ENCODE data around the gene PCDHA4.
"Not testable (repeated sequence)": the region's sequence is repeated elsewhere in the genome, so short reads cannot be mapped to it uniquely, and the experiment has no call there.

Gene PCDHA4

DNA sequence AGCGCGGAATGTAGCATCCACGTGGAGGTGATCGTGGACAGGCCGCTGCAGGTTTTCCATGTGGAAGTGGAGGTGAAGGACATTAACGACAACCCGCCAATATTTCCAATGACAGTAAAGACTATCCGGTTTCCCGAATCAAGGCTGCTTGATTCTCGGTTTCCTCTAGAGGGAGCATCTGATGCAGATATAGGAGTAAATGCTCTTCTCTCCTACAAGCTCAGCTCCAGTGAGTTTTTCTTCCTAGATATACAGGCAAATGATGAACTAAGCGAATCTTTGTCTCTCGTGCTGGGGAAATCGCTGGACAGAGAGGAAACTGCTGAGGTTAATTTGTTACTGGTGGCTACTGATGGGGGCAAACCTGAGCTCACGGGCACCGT, 11.6 kb upstream of the PCDHA4 start:
- no peaks in the 10 kb centered on the region for H3K36me3 ChIP-seq (ENCODE audit: control insufficient read depth in 2 of 2, insufficient read depth in 2 of 2, low read length in 2 of 2)

DNA sequence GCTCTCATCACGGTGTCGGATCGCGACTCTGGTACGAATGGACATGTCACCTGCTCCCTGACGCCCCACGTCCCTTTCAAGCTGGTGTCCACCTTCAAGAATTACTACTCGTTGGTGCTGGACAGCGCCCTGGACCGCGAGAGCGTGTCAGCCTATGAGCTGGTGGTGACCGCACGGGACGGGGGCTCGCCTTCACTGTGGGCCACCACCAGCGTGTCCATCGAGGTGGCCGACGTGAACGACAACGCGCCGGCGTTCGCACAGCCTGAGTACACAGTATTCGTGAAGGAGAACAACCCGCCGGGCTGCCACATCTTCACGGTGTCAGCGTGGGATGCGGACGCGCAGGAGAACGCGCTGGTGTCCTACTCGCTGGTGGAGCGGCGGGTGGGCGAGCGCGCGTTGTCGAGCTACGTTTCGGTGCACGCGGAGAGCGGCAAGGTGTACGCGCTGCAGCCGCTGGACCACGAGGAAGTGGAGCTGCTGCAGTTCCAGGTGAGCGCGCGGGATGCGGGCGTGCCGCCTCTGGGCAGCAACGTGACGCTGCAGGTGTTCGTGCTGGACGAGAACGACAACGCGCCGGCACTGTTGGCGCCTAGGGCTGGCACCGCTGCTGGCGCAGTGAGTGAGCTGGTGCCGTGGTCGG, 10.7 kb upstream of the PCDHA4 start:
- not testable (repeated sequence) for H3K4me3 ChIP-seq (ENCODE audit: low read length in 2 of 2); H3K36me3 ChIP-seq (ENCODE audit: control insufficient read depth in 2 of 2, insufficient read depth in 2 of 2, low read length in 2 of 2); H3K9ac ChIP-seq (ENCODE audit: low read length in 2 of 2); H3K4me1 ChIP-seq (ENCODE audit: control insufficient read depth, insufficient read depth, low read length); H3K27ac ChIP-seq (ENCODE audit: low read length)
- Histone ChIP-seq H3K27me3 (ENCODE audit: control insufficient read depth in 1 of 2, insufficient read depth in 2 of 2, low read length in 2 of 2) (peaks cover 3 to 25% of the 10 kb centered on the region in 2 donors), H3K9me3 (ENCODE audit: control insufficient read depth in 2 of 2, low read length in 2 of 2) (peaks cover 10 to 19% of the 10 kb centered on the region in 2 donors)

More for the DNA sequence above, 11.6 kb upstream of the PCDHA4 start:
- H3K9me3 ChIP-seq (ENCODE audit: control insufficient read depth in 2 of 2, low read length in 2 of 2): peaks cover 14 to 19% of the 10 kb centered on the region in 2 donors
- H3K4me1 ChIP-seq (ENCODE audit: control insufficient read depth, insufficient read depth, low read length): no peaks in the 10 kb centered on the region
- H3K27me3 ChIP-seq (ENCODE audit: control insufficient read depth in 1 of 2, insufficient read depth in 2 of 2, low read length in 2 of 2): peaks cover 3 to 25% of the 10 kb centered on the region in 2 donors
- H3K27ac ChIP-seq (ENCODE audit: low read length): no peak overlapping the region
- H3K9ac ChIP-seq (ENCODE audit: low read length in 2 of 2): no peak overlapping the region
- no peak overlapping the region for H3K4me3 ChIP-seq (ENCODE audit: low read length in 2 of 2)

DNA sequence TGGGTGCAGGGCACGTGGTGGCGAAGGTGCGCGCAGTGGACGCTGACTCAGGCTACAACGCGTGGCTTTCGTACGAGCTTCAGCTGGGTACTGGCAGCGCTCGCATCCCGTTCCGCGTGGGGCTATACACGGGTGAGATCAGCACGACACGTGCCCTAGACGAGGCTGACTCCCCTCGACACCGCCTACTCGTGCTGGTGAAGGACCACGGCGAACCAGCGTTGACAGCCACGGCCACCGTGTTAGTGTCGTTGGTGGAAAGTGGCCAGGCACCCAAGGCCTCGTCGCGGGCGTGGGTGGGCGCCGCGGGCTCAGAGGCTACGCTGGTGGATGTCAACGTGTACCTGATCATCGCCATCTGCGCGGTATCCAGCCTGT, 10.2 kb upstream of the PCDHA4 start:
- Histone ChIP-seq H3K9me3 (ENCODE audit: control insufficient read depth in 2 of 2, low read length in 2 of 2) (peaks cover 11 to 19% of the 10 kb centered on the region in 2 donors), H3K4me1 (ENCODE audit: control insufficient read depth, insufficient read depth, low read length) (no peaks in the 10 kb centered on the region), H3K9ac (ENCODE audit: low read length in 2 of 2) (no peak overlapping the region), H3K4me3 (ENCODE audit: low read length in 2 of 2) (no peak overlapping the region), H3K27ac (ENCODE audit: low read length) (no peak overlapping the region), H3K27me3 (ENCODE audit: control insufficient read depth in 1 of 2, insufficient read depth in 2 of 2, low read length in 2 of 2) (peaks cover 3 to 26% of the 10 kb centered on the region in 2 donors), H3K36me3 (ENCODE audit: control insufficient read depth in 2 of 2, insufficient read depth in 2 of 2, low read length in 2 of 2) (no peaks in the 10 kb centered on the region)

DNA sequence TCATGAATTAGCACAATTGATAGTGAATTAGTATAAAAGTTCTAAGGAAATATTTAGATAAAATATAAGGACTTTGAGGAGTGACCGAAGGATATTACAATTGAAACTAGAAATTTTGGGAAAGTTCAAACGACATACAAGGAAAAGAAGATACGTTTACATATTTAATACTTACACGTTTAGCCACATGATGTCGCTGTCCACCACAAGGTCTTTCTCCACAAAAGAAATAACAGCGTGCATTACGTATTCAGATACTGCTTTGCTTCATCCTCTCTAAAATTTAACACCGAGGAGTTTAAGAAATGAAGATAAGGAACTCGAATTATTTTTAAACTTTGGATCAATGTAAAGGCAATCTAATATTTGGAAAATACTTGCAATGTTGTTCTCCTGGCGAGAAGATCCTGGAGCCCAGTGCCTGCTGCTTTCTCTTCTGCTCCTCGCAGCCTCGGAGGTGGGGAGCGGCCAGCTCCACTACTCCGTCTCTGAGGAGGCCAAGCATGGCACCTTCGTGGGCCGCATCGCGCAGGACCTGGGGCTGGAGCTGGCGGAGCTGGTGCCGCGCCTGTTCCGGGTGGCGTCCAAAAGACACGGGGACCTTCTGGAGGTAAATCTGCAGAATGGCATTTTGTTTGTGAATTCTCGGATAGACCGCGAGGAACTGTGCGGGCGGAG, 5.9 kb upstream of the PCDHA4 start, which contains the start of gene PCDHA3:
TSS of gene PCDHA3 (plus strand) at position 242 of the 678 bp plus-strand sequence.
- no peak within 1 kb of the TSS for H3K27ac ChIP-seq (ENCODE audit: low read length)
- peaks cover 6 to 21% of the 10 kb centered on the region in 2 donors for H3K27me3 ChIP-seq (ENCODE audit: control insufficient read depth in 1 of 2, insufficient read depth in 2 of 2, low read length in 2 of 2)
- H3K4me1 ChIP-seq (ENCODE audit: control insufficient read depth, insufficient read depth, low read length): no peaks in the 10 kb centered on the region
- H3K9ac ChIP-seq (ENCODE audit: low read length in 2 of 2): no peak within 1 kb of the TSS
- H3K36me3 ChIP-seq (ENCODE audit: control insufficient read depth in 2 of 2, insufficient read depth in 2 of 2, low read length in 2 of 2): no peaks in the 10 kb centered on the region
- H3K9me3 ChIP-seq (ENCODE audit: control insufficient read depth in 2 of 2, low read length in 2 of 2): peaks cover 5 to 18% of the 10 kb centered on the region in 2 donors
- H3K4me3 ChIP-seq (ENCODE audit: low read length in 2 of 2): peak within 1 kb of the TSS; percentile 41 to 56

DNA sequence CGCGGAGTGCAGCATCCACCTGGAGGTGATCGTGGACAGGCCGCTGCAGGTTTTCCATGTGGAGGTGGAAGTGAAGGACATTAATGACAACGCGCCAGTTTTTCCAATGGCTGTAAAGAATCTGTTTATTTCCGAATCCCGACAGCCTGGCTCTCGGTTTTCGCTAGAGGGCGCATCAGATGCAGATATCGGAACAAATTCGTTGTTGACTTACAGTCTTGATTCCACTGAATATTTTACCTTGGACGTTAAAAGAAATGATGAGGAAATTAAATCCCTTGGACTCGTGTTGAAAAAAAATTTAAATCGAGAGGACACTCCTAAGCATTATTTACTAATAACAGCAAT, 5.4 kb upstream of the PCDHA4 start:
- Histone ChIP-seq H3K27ac (ENCODE audit: low read length) (no peak overlapping the region), H3K9ac (ENCODE audit: low read length in 2 of 2) (no peak overlapping the region), H3K36me3 (ENCODE audit: control insufficient read depth in 2 of 2, insufficient read depth in 2 of 2, low read length in 2 of 2) (no peaks in the 10 kb centered on the region), H3K27me3 (ENCODE audit: control insufficient read depth in 1 of 2, insufficient read depth in 2 of 2, low read length in 2 of 2) (peaks cover 6 to 21% of the 10 kb centered on the region in 2 donors), H3K4me1 (ENCODE audit: control insufficient read depth, insufficient read depth, low read length) (no peaks in the 10 kb centered on the region), H3K4me3 (ENCODE audit: low read length in 2 of 2) (peak overlapping the region; percentile 41 to 56), H3K9me3 (ENCODE audit: control insufficient read depth in 2 of 2, low read length in 2 of 2) (peaks cover 5 to 16% of the 10 kb centered on the region in 2 donors)

DNA sequence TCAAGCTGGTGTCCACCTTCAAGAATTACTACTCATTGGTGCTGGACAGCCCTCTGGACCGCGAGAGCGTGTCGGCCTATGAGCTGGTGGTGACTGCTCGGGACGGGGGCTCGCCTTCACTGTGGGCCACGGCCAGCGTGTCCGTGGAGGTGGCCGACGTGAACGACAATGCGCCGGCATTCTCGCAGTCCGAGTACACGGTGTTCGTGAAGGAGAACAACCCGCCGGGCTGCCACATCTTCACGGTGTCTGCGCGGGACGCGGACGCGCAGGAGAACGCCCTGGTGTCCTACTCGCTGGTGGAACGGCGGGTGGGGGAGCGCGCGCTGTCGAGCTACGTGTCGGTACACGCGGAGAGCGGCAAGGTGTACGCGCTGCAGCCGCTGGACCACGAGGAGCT, 4.5 kb upstream of the PCDHA4 start:
- H3K4me3 ChIP-seq (ENCODE audit: low read length in 2 of 2): peak overlapping the region in 1 of 2 donors; percentile 41
- not testable (repeated sequence) for H3K4me1 ChIP-seq (ENCODE audit: control insufficient read depth, insufficient read depth, low read length); H3K9ac ChIP-seq (ENCODE audit: low read length in 2 of 2); H3K27ac ChIP-seq (ENCODE audit: low read length); H3K36me3 ChIP-seq (ENCODE audit: control insufficient read depth in 2 of 2, insufficient read depth in 2 of 2, low read length in 2 of 2)
- peaks cover 3 to 16% of the 10 kb centered on the region in 2 donors for H3K27me3 ChIP-seq (ENCODE audit: control insufficient read depth in 1 of 2, insufficient read depth in 2 of 2, low read length in 2 of 2)
- peaks cover 5 to 10% of the 10 kb centered on the region in 2 donors for H3K9me3 ChIP-seq (ENCODE audit: control insufficient read depth in 2 of 2, low read length in 2 of 2)

DNA sequence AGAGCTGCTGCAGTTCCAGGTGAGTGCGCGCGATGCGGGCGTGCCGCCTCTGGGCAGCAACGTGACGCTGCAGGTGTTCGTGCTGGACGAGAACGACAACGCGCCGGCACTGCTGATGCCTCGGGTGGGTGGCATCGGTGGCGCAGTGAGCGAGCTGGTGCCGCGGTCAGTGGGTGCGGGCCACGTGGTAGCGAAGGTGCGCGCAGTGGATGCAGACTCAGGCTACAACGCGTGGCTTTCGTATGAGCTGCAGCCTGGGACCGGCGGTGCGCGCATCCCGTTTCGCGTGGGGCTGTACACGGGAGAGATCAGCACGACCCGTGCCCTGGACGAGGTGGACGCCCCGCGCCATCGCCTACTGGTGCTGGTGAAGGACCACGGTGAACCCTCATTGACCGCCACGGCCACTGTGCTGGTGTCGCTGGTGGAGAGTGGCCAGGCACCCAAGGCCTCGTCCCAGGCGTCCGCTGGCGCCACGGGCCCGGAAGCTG, 4.0 kb upstream of the PCDHA4 start:
- no peaks in the 10 kb centered on the region for H3K4me1 ChIP-seq (ENCODE audit: control insufficient read depth, insufficient read depth, low read length)
- no peak overlapping the region for H3K27ac ChIP-seq (ENCODE audit: low read length)
- H3K27me3 ChIP-seq (ENCODE audit: control insufficient read depth in 1 of 2, insufficient read depth in 2 of 2, low read length in 2 of 2): peaks cover 3 to 16% of the 10 kb centered on the region in 2 donors
- no peaks in the 10 kb centered on the region for H3K36me3 ChIP-seq (ENCODE audit: control insufficient read depth in 2 of 2, insufficient read depth in 2 of 2, low read length in 2 of 2)
- H3K4me3 ChIP-seq (ENCODE audit: low read length in 2 of 2): no peak overlapping the region
- peaks cover 5 to 10% of the 10 kb centered on the region in 2 donors for H3K9me3 ChIP-seq (ENCODE audit: control insufficient read depth in 2 of 2, low read length in 2 of 2)
- no peak overlapping the region for H3K9ac ChIP-seq (ENCODE audit: low read length in 2 of 2)

DNA sequence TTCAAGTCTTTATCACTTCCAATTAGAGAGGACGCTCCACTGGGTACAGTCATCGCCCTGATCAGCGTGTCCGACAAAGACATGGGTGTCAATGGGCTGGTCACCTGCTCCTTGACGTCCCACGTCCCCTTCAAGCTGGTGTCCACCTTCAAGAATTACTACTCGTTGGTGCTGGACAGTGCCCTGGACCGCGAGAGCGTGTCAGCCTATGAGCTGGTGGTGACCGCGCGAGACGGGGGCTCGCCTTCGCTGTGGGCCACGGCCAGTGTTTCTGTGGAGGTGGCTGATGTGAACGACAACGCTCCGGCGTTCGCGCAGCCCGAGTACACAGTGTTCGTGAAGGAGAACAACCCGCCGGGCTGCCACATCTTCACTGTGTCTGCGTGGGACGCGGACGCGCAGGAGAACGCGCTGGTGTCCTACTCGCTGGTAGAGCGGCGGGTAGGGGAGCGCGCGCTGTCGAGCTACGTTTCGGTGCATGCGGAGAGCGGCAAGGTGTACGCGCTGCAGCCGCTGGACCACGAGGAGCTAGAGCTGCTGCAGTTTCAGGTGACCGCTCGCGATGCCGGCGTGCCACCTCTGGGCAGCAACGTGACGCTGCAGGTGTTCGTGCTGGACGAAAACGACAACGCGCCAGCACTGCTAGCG, 1.5 kb downstream of the PCDHA4 start:
- not testable (repeated sequence) for H3K9me3 ChIP-seq (ENCODE audit: control insufficient read depth in 2 of 2, low read length in 2 of 2); H3K4me1 ChIP-seq (ENCODE audit: control insufficient read depth, insufficient read depth, low read length); H3K9ac ChIP-seq (ENCODE audit: low read length in 2 of 2); H3K27me3 ChIP-seq (ENCODE audit: control insufficient read depth in 1 of 2, insufficient read depth in 2 of 2, low read length in 2 of 2); H3K36me3 ChIP-seq (ENCODE audit: control insufficient read depth in 2 of 2, insufficient read depth in 2 of 2, low read length in 2 of 2); H3K27ac ChIP-seq (ENCODE audit: low read length); H3K4me3 ChIP-seq (ENCODE audit: low read length in 2 of 2)

DNA sequence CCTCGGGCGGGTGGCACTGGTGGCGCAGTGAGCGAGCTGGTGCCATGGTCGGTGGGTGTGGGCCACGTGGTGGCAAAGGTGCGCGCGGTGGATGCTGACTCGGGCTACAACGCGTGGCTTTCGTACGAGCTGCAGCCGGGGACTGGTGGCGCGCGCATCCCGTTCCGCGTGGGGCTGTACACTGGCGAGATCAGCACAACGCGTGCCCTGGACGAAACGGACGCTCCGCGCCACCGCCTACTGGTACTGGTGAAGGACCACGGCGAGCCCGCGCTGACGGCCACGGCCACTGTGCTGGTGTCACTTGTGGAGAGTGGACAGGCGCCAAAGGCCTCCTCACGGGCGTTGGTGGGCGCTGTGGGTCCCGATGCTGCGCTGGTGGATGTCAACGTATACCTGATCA, 2.0 kb downstream of the PCDHA4 start:
- Histone ChIP-seq H3K4me3 (ENCODE audit: low read length in 2 of 2) (no peak overlapping the region), H3K27me3 (ENCODE audit: control insufficient read depth in 1 of 2, insufficient read depth in 2 of 2, low read length in 2 of 2) (no peaks in the 10 kb centered on the region), H3K4me1 (ENCODE audit: control insufficient read depth, insufficient read depth, low read length) (no peaks in the 10 kb centered on the region), H3K27ac (ENCODE audit: low read length) (no peak overlapping the region), H3K9ac (ENCODE audit: low read length in 2 of 2) (no peak overlapping the region), H3K9me3 (ENCODE audit: control insufficient read depth in 2 of 2, low read length in 2 of 2) (peaks cover 2 to 7% of the 10 kb centered on the region in 2 donors), H3K36me3 (ENCODE audit: control insufficient read depth in 2 of 2, insufficient read depth in 2 of 2, low read length in 2 of 2) (no peaks in the 10 kb centered on the region)

DNA sequence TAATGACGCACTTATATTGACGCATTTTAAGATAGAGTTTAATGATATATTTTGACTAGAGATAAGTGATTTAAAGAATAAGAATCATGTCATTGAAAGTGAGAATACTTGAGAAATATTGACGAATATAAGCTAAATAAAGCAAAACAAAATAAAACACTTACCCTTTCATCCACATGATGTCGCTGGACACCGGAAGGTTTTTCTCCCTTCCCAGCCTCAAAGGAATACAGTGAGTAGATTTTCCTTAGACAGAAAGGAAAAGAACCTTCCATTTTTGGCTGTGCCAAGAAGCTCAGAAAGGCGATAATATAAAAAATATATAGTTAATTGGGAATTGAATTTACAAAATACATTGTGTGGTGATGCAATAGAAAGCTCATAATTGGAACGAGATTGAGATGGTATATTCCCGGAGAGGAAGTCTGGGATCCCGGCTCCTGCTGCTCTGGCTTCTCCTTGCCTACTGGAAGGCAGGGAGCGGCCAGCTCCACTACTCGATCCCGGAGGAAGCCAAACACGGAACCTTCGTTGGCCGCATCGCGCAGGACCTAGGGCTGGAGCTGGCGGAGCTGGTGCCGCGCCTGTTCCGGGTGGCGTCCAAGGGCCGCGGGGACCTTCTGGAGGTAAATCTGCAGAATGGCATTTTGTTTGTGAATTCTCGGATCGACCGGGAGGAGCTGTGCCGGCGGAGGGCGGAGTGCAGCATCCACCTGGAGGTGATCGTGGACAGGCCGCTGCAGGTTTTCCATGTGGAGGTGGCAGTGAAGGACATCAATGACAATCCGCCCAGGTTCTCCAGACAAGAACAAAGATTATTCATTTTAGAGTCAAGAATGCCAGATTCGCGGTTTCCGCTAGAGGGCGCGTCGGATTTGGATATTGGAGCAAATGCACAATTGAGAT, 14.8 kb downstream of the PCDHA4 start, which contains the start of gene PCDHA5:
TSS of gene PCDHA5 (plus strand) at position 239 of the 906 bp plus-strand sequence.
- Histone ChIP-seq H3K9ac (ENCODE audit: low read length in 2 of 2) (no peak within 1 kb of the TSS), H3K4me3 (ENCODE audit: low read length in 2 of 2) (no peak within 1 kb of the TSS), H3K27me3 (ENCODE audit: control insufficient read depth in 1 of 2, insufficient read depth in 2 of 2, low read length in 2 of 2) (peaks cover 9 to 13% of the 10 kb centered on the region in 2 donors), H3K27ac (ENCODE audit: low read length) (no peak within 1 kb of the TSS), H3K36me3 (ENCODE audit: control insufficient read depth in 2 of 2, insufficient read depth in 2 of 2, low read length in 2 of 2) (no peaks in the 10 kb centered on the region), H3K4me1 (ENCODE audit: control insufficient read depth, insufficient read depth, low read length) (no peaks in the 10 kb centered on the region), H3K9me3 (ENCODE audit: control insufficient read depth in 2 of 2, low read length in 2 of 2) (peaks cover 0 to 13% of the 10 kb centered on the region in 2 donors)
